ENCODE measurements around the gene RAD51B. TPM values are rescaled to one million over a fixed set of nuclear protein-coding genes. Genes with fewer than 3 reads are reported as not detected.

RAD51B gene
- total RNA-seq, 1 experiment from 2014 or later: 16.7 TPM

DNA sequence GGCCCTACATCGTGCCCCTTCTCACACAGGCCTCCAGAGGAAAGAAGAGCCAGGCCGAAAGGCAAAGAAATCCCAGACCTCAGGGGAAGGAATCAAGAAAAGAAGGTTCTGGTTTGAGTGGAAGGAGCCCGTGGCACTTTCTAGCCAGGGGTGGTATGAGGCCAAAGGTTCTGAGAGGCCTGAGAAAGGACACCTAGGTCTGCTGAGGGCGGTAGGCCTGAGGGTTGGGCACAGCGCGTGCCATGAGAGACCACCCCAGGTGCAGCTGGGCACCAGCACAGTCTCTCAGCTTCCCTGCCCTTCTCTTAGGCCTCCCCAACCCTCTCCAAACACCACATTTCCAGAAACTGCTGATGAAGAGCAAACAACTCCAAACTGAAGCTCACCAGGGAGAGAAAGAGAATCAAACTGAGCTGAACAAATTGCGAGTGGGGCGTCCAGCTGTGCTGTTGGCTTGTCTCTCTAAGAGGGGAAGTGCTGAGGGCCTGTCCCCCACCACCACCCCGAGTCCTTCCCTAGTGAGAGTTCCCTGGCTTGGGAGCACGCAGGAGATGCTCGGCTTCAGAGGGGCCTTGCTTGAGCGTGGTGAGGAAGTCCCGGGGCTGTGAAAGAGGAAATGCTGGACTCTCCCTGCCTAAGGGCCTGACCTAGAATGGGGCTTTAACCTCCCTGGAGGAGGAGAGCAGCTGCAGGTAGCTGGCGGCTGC lies 788.4 kb downstream of the RAD51B start:
- no peak overlapping the region for H4K8ac ChIP-seq (replicated peaks; ENCODE audit: insufficient read length, low read depth, low read length)
- H2BK15ac ChIP-seq (ENCODE audit: low read depth, low read length): no peak overlapping the region
- no peak overlapping the region for H4K91ac ChIP-seq (ENCODE audit: insufficient read length, low read depth, low read length)
- no peak overlapping the region for H4K5ac ChIP-seq (ENCODE audit: insufficient read length, low read depth, low read length)
- no peaks in the 10 kb centered on the region for H3K79me2 ChIP-seq (ENCODE audit: insufficient read depth, low read length)
- WGBS (ENCODE audit: extremely low coverage, insufficient read length, low lambda C conversion rate): no CpG with 5 or more reads among the region's 14 CpGs
- Mint-ChIP-seq H3K4me1 (peaks cover 25 to 26% of the 10 kb centered on the region in 2 experiments), H3K36me3 (ENCODE audit: insufficient read depth in 1 of 3, low read depth in 3 of 3) (no peaks in the 10 kb centered on the region; a peak in 1 of 7 replicates), H3K9me3 (peaks cover 4% of the 10 kb centered on the region in 2 experiments; a peak in 3 of 5 replicates), H3K4me3 (peak overlapping the region in 1 of 2 experiments; percentile 44; a peak in 1 of 5 replicates), H3K27ac (peak overlapping the region; percentile 24 to 89 (median 56); a peak in 4 of 7 replicates), H3K27me3 (ENCODE audit: low read depth) (no peaks in the 10 kb centered on the region; the same call in 1 of the 2 replicates)
- H3K27me3 ChIP-seq (ENCODE audit: insufficient read depth, low read length): no peaks in the 10 kb centered on the region
- no peak overlapping the region for H2BK120ac ChIP-seq (ENCODE audit: low read depth, low read length, poor library complexity, severe bottlenecking)
- no peaks in the 10 kb centered on the region for H3K23me2 ChIP-seq (ENCODE audit: insufficient read length, low read depth, low read length, poor library complexity, severe bottlenecking)
- no peak overlapping the region for H3K4ac ChIP-seq (ENCODE audit: low read depth, low read length)
- no peak overlapping the region for H3T11ph ChIP-seq (ENCODE audit: low read length)
- H3K23ac ChIP-seq (ENCODE audit: insufficient read length, low read depth, low read length): no peak overlapping the region
- TF ChIP-seq, protein P1, sequence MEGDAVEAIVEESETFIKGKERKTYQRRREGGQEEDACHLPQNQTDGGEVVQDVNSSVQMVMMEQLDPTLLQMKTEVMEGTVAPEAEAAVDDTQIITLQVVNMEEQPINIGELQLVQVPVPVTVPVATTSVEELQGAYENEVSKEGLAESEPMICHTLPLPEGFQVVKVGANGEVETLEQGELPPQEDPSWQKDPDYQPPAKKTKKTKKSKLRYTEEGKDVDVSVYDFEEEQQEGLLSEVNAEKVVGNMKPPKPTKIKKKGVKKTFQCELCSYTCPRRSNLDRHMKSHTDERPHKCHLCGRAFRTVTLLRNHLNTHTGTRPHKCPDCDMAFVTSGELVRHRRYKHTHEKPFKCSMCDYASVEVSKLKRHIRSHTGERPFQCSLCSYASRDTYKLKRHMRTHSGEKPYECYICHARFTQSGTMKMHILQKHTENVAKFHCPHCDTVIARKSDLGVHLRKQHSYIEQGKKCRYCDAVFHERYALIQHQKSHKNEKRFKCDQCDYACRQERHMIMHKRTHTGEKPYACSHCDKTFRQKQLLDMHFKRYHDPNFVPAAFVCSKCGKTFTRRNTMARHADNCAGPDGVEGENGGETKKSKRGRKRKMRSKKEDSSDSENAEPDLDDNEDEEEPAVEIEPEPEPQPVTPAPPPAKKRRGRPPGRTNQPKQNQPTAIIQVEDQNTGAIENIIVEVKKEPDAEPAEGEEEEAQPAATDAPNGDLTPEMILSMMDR (conservative IDR thresholded peaks at IDR 0.05): no peak
- no peak overlapping the region for H3K56ac ChIP-seq (ENCODE audit: insufficient read length, low read depth, low read length)
- no peak overlapping the region for H3K4me2 ChIP-seq (ENCODE audit: insufficient read depth, insufficient read length, low read length)
- H2BK12ac ChIP-seq (ENCODE audit: insufficient read length, low read depth, low read length): no peak overlapping the region
- no peak overlapping the region for H2BK5ac ChIP-seq (ENCODE audit: insufficient read length, low read length)
- H2BK20ac ChIP-seq (ENCODE audit: low read depth, low read length, poor library complexity, severe bottlenecking): no peak overlapping the region
- no peak overlapping the region for H3K9ac ChIP-seq (ENCODE audit: extremely low read depth, insufficient read length, low read length)
- H2AK5ac ChIP-seq (ENCODE audit: insufficient read length, low read length): no peak overlapping the region
- no peaks in the 10 kb centered on the region; the same call in 1 of the 2 replicates for H3K4me1 ChIP-seq (ENCODE audit: insufficient read depth, low read length)
- H3K9me3 ChIP-seq (ENCODE audit: control insufficient read depth, low read depth, low read length): no peaks in the 10 kb centered on the region
- H3K18ac ChIP-seq (ENCODE audit: insufficient read length, low read depth, low read length): no peak overlapping the region
- peak overlapping the region; percentile 31 for H3K14ac ChIP-seq (ENCODE audit: insufficient read depth, low read length)
- H3K27ac ChIP-seq (ENCODE audit: insufficient read length, low read depth, low read length): no peak overlapping the region
- H4K20me1 ChIP-seq (ENCODE audit: control insufficient read depth, insufficient read depth, insufficient read length): no peaks in the 10 kb centered on the region
- H3K79me1 ChIP-seq (ENCODE audit: insufficient read depth, low read depth, low read length, poor library complexity, severe bottlenecking): no peaks in the 10 kb centered on the region
- H2AFZ ChIP-seq (ENCODE audit: low read length): no peak overlapping the region
- no peak for DNase-seq
